Panc1 (cell line): ENCODE data around the gene S100A2. TPM values are rescaled to one million over a fixed set of nuclear protein-coding genes. Genes with fewer than 3 reads are reported as not detected.

Experiments
- ATAC-seq: fragments of 200-7000 bp; cut with Tn5 transposase; 2 replicates; pipeline ENCODE4 v1.9.1; 2020; ENCODE audit warnings: mild to moderate bottlenecking, moderate library complexity
- BruUV-seq: library from RNA; stranded (reverse); fragments of 400-500 nt; replicated peaks from 2 replicates; lab custom pipeline; 2021; lab: Mats Ljungman, UMichigan
- CTCF ChIA-PET: fragments of 300-600 bp; sonication (Branson Sonifier 250); formaldehyde crosslinking; loops from one replicate; lab custom pipeline; 2022; ENCODE audit warnings: antibody characterized with exemption; lab: Charles Lee
- POLR2A ChIA-PET: fragments of 300-600 bp; sonication (Branson Sonifier 250); formaldehyde crosslinking; loops from one replicate; lab custom pipeline; 2022; ENCODE audit warnings: antibody characterized with exemption; lab: Charles Lee
- DNase-seq: peaks from one replicate; pipeline ENCODE4 v3.0.0-alpha.2; 2010; ENCODE audit warnings: low read depth, low spot score
- H3K27ac ChIP-seq: 2 replicates; pipeline ENCODE4 v1.5.1; 2011; ENCODE audit warnings: mild to moderate bottlenecking, low read length, inconsistent platforms
- H3K27me3 ChIP-seq: fragments of 200-500 bp; sonication (Bioruptor generic); 2 replicates; pipeline ENCODE4 v1.6.0; 2014; ENCODE audit warnings: low read length, inconsistent platforms; ENCODE audit not compliant: control insufficient read depth, insufficient read depth
- H3K36me3 ChIP-seq: fragments of 200-500 bp; sonication (Bioruptor generic); 2 replicates; pipeline ENCODE4 v1.5.1; 2014; ENCODE audit warnings: inconsistent platforms, mild to moderate bottlenecking, low read length, moderate library complexity; ENCODE audit not compliant: control insufficient read depth, insufficient read depth
- H3K4me1 ChIP-seq: 2 replicates; pipeline ENCODE4 v1.5.1; 2011; ENCODE audit warnings: inconsistent platforms, mild to moderate bottlenecking, low read length, moderate library complexity; ENCODE audit not compliant: control insufficient read depth, insufficient read depth
- H3K4me3 ChIP-seq, 2 experiments: 2 replicates each; pipeline ENCODE4 v1.5.1; 2011 to 2012; ENCODE audit warnings: low read depth in 2 of 2, low read length in 2 of 2, mild to moderate bottlenecking in 2 of 2, inconsistent platforms in 1 of 2, moderate library complexity in 1 of 2
- H3K9me3 ChIP-seq: fragments of 200-500 bp; sonication (Bioruptor generic); 2 replicates; pipeline ENCODE4 v1.5.1; 2014; ENCODE audit warnings: low read depth, mild to moderate bottlenecking, inconsistent platforms, low read length, moderate library complexity; ENCODE audit not compliant: control insufficient read depth, insufficient read depth
- CTCF ChIP-seq: fragments of 450-650 bp; IDR thresholded peaks from 2 replicates; pipeline ENCODE4 v1.5.1; 2017; ENCODE audit warnings: mild to moderate bottlenecking
- POLR2AphosphoS5 ChIP-seq: IDR thresholded peaks from 2 replicates; pipeline ENCODE4 v1.6.1; 2012; ENCODE audit warnings: mild to moderate bottlenecking, low read depth, low read length, moderate library complexity
- SIN3A ChIP-seq: IDR thresholded peaks from 2 replicates; pipeline ENCODE4 v1.6.1; 2012; ENCODE audit warnings: low read depth, mild to moderate bottlenecking, low read length, moderate library complexity, borderline replicate concordance; ENCODE audit not compliant: insufficient read depth
- TCF7L2 ChIP-seq: IDR thresholded peaks from 2 replicates; pipeline ENCODE4 v1.6.1; 2011; ENCODE audit warnings: mild to moderate bottlenecking, low read depth, low read length, inconsistent platforms
- in situ Hi-C: cut with HindIII; loops from 2 replicates; pipeline ENCODE4 v1.10.0; 2016; ENCODE audit warnings: low sequenced_read_pairs, low pct_unique_long_range_greater_than_20kb
- intact Hi-C: fragments of 100-400 bp; cut with micrococcal nuclease; formaldehyde crosslinking; loops from one replicate; pipeline ENCODE4 v1.10.0; 2022; ENCODE audit not compliant: unreplicated experiment
- total RNA-seq: library from RNA; stranded (reverse); gene quantifications from one replicate; pipeline ENCODE4 v1.2.1, GENCODE V29; 2021; ENCODE audit not compliant: unreplicated experiment
- TF ChIP-seq, protein P1 (sequence below), 2 experiments: IDR thresholded peaks; 2 replicates each; pipeline ENCODE4 v1.6.1; 2011 to 2012; ENCODE audit warnings: low read depth in 2 of 2, control low read depth in 1 of 2, low read length in 1 of 2, mild to moderate bottlenecking in 1 of 2, moderate library complexity in 1 of 2; ENCODE audit not compliant: insufficient read depth in 1 of 2

S100A2 gene
- total RNA-seq, 1 experiment from 2014 or later, result 6.2 TPM

DNA sequence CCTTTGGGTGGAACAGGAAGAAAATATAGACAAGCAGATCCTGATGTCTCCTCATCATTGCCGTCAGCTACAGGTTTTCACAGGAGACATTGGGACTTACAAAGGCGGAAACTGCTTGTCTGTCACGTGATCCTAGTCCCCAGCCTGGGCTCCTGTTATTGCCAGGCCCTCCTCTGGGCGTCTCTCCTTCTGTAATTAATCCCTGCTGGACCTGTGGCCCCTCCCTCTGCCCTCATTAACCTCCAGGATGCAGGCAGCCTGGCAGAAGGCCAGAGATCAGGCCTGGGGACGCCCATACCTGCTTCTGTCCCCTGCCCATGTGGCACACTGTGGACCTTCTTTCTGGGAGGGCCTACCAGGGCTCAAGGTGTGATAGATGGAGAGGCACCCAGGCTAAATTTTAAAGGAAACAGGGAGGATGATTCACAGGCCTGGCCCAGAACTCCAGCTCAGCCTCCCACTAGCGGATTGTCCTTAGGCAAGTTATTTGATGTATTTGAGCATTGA, 27.3 kb downstream of the S100A2 start:
- H3K4me3 ChIP-seq, result no peak overlapping the region
- intact Hi-C loops (no loop called here), in situ Hi-C loops (no loop called here)
- ATAC-seq (no peak), DNase-seq (no peak)
- ChIA-PET POLR2A (interaction anchor here (0.6 kb wide), 1 partner anchor 24 kb away, joined by 16 read pairs; no protein-coding TSS in a partner anchor), CTCF (interaction anchor here (0.9 kb wide), 1 partner anchor 28 kb away, joined by 5 read pairs; no protein-coding TSS in a partner anchor)
- peak overlapping the region; percentile 96 for H3K27ac ChIP-seq
- no peaks in the 10 kb centered on the region; the same call in 1 of the 2 replicates for H3K36me3 ChIP-seq
- no peaks in the 10 kb centered on the region for H3K9me3 ChIP-seq
- TF ChIP-seq, protein P1, sequence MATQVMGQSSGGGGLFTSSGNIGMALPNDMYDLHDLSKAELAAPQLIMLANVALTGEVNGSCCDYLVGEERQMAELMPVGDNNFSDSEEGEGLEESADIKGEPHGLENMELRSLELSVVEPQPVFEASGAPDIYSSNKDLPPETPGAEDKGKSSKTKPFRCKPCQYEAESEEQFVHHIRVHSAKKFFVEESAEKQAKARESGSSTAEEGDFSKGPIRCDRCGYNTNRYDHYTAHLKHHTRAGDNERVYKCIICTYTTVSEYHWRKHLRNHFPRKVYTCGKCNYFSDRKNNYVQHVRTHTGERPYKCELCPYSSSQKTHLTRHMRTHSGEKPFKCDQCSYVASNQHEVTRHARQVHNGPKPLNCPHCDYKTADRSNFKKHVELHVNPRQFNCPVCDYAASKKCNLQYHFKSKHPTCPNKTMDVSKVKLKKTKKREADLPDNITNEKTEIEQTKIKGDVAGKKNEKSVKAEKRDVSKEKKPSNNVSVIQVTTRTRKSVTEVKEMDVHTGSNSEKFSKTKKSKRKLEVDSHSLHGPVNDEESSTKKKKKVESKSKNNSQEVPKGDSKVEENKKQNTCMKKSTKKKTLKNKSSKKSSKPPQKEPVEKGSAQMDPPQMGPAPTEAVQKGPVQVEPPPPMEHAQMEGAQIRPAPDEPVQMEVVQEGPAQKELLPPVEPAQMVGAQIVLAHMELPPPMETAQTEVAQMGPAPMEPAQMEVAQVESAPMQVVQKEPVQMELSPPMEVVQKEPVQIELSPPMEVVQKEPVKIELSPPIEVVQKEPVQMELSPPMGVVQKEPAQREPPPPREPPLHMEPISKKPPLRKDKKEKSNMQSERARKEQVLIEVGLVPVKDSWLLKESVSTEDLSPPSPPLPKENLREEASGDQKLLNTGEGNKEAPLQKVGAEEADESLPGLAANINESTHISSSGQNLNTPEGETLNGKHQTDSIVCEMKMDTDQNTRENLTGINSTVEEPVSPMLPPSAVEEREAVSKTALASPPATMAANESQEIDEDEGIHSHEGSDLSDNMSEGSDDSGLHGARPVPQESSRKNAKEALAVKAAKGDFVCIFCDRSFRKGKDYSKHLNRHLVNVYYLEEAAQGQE (IDR thresholded peaks at IDR 0.05; ENCODE audit: insufficient read depth in 1 of 2, low read depth in 2 of 2, low read length in 1 of 2), result no peak
- TF ChIP-seq CTCF, result no peak
- no peak for TF ChIP-seq POLR2AphosphoS5
- TF ChIP-seq SIN3A, result no peak
- no peak for TF ChIP-seq TCF7L2
- H3K27me3 ChIP-seq, result no peaks in the 10 kb centered on the region
- BruUV-seq, result no TSS peak
- peaks cover 71% of the 10 kb centered on the region for H3K4me1 ChIP-seq

DNA sequence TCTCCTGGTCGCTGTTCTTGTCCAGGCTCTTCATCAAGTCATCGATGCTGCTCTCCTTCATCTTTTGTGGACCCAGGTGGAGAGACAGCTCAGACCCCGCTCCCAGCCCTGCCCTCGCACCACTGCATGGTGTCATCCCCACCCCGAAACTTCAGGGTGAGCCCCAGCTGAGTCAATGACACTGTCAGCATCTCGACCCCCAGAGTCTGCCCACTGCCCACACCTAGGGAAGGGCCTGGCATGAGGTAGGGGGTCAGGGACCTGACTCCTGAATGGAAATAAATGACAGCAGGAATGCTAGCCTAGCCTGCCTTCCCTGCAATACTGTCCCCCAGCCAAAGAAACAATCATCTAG, 28.3 kb downstream of the S100A2 start:
- Histone ChIP-seq H3K9me3 (no peaks in the 10 kb centered on the region), H3K36me3 (no peaks in the 10 kb centered on the region; the same call in 1 of the 2 replicates), H3K27ac (peak overlapping the region; percentile 96), H3K4me1 (peaks cover 70% of the 10 kb centered on the region), H3K4me3 (no peak overlapping the region), H3K27me3 (no peaks in the 10 kb centered on the region)
- POLR2A ChIA-PET, result interaction anchor here (0.6 kb wide), 1 partner anchor 25 kb away, joined by 16 read pairs; no protein-coding TSS in a partner anchor
- no peak for DNase-seq
- CTCF ChIA-PET, result interaction anchor here (0.6 to 0.9 kb wide), 2 partner anchors 29 to 138 kb away, joined by 5 to 6 read pairs; no protein-coding TSS in a partner anchor
- in situ Hi-C loops, result no loop called here
- intact Hi-C loops, result no loop called here
- no TSS peak for BruUV-seq
- no peak for ATAC-seq
- TF ChIP-seq TCF7L2, result no peak
- TF ChIP-seq CTCF, result no peak
- TF ChIP-seq POLR2AphosphoS5, result no peak
- TF ChIP-seq, protein P1 (IDR thresholded peaks at IDR 0.05; ENCODE audit: insufficient read depth in 1 of 2, low read depth in 2 of 2, low read length in 1 of 2), result no peak
- no peak for TF ChIP-seq SIN3A
